GM18907 (cell line): ENCODE data around the gene SPATA18.
"Not testable (repeated sequence)": the region's sequence is repeated elsewhere in the genome, so short reads cannot be mapped to it uniquely, and the experiment has no call there.

Experiments used
- ATAC-seq: cut with Tn5 transposase; IDR thresholded peaks from one replicate; pipeline ENCODE4 v1.9.1; 2021; ENCODE audit warnings: mild to moderate bottlenecking, moderate library complexity; ENCODE audit not compliant: unreplicated experiment

Gene SPATA18

GRCh38 chr4:52105276-52105675, 54.2 kb downstream of the SPATA18 start:
- ATAC-seq, result no peak

- no peak for ATAC-seq
These were observed 55.1 kb downstream of the SPATA18 start for GRCh38 chr4:52106191-52106590.

GRCh38 chr4:52106660-52107059, 55.6 kb downstream of the SPATA18 start:
- ATAC-seq, result no peak

GRCh38 chr4:52107336-52107735, 56.2 kb downstream of the SPATA18 start:
- ATAC-seq, result no peak

GRCh38 chr4:52107745-52108144, 56.6 kb downstream of the SPATA18 start:
- ATAC-seq, result no peak

- no peak for ATAC-seq
These were observed 59.1 kb downstream of the SPATA18 start for GRCh38 chr4:52110171-52110570.

GRCh38 chr4:52111995-52112394, 60.9 kb downstream of the SPATA18 start:
- no peak for ATAC-seq

GRCh38 chr4:52112411-52112810, 61.3 kb downstream of the SPATA18 start:
- ATAC-seq, result no peak

GRCh38 chr4:52116641-52117040, 65.5 kb downstream of the SPATA18 start:
- no peak for ATAC-seq

- ATAC-seq, result no peak
These were observed 75.1 kb downstream of the SPATA18 start for GRCh38 chr4:52126226-52126625.

GRCh38 chr4:52126966-52127365, 75.9 kb downstream of the SPATA18 start:
- ATAC-seq, result no peak

- ATAC-seq, result no peak
These were observed 84.1 kb downstream of the SPATA18 start for GRCh38 chr4:52135171-52135570.

- ATAC-seq, result not testable (repeated sequence)
These were observed 86.0 kb downstream of the SPATA18 start for GRCh38 chr4:52137152-52137551.

GRCh38 chr4:52142816-52143215, 91.7 kb downstream of the SPATA18 start:
- ATAC-seq, result no peak

- ATAC-seq, result no peak
These were observed 92.7 kb downstream of the SPATA18 start for GRCh38 chr4:52143815-52144214.

GRCh38 chr4:52144372-52144771, 93.3 kb downstream of the SPATA18 start:
- no peak for ATAC-seq
